ENCODE measurements around the gene DMXL2.
"Not testable (repeated sequence)": the region's sequence is repeated elsewhere in the genome, so short reads cannot be mapped to it uniquely, and the experiment has no call there.

DMXL2 gene

DNA sequence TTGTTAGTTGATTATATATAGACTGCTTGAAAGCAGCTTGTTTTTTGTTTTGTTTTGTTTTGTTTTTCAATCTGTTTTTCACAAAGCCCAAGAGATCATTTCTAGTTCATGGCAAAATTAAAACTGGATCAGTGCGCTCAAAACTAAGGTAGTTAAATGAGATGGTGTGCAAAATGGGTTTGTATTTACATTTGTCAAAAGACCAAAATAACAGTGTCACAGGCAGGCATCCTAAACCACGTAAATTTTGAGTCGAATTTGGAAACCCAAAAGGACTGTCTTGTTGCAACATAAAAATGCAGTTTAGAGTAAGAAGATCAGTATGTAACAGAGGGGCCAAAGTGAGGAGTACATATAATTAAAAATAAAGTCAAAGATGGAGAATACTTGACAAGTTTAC is 2.4 kb downstream of the DMXL2 start:
- TF ChIP-seq, protein P1, sequence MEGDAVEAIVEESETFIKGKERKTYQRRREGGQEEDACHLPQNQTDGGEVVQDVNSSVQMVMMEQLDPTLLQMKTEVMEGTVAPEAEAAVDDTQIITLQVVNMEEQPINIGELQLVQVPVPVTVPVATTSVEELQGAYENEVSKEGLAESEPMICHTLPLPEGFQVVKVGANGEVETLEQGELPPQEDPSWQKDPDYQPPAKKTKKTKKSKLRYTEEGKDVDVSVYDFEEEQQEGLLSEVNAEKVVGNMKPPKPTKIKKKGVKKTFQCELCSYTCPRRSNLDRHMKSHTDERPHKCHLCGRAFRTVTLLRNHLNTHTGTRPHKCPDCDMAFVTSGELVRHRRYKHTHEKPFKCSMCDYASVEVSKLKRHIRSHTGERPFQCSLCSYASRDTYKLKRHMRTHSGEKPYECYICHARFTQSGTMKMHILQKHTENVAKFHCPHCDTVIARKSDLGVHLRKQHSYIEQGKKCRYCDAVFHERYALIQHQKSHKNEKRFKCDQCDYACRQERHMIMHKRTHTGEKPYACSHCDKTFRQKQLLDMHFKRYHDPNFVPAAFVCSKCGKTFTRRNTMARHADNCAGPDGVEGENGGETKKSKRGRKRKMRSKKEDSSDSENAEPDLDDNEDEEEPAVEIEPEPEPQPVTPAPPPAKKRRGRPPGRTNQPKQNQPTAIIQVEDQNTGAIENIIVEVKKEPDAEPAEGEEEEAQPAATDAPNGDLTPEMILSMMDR (IDR thresholded peaks at IDR 0.05; ENCODE audit: low read depth, low read length), result no peak
- no peak overlapping the region for H3K4me3 ChIP-seq (ENCODE audit: low read depth, low read length)

DNA sequence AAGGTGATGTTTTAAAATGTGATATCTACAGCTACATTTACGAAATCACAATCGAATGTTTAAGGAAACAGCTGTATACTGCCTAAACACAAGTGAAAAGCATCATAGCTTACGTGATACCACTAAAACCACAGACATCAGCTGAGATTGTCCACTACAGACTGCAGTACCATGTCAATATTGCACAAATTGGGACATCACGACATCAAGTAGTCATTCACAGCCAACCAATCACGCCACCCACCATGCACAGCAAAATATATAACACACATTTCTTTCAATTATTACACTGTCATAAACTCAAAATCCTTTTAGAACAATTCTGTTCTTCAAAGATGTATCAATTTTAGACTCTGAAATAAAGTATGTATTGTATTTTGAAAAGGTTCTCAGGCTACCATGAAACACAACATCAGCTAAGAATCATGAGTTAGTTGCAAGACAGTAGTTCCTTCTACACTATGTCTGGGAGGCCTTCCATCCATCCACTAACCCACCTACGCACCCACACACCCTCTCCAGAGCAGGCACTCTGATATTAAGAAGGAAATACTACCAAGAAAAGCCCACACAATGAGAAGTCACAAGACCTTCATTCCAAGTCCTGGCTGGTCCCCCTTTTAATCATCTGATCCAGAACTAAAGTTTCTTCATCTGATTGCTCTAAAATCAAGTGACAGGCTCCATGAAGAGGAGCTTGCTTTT is 3.1 kb downstream of the DMXL2 start:
- TF ChIP-seq, protein P1 (IDR thresholded peaks at IDR 0.05; ENCODE audit: low read depth, low read length), result no peak
- H3K4me3 ChIP-seq (ENCODE audit: low read depth, low read length), result no peak overlapping the region

DNA sequence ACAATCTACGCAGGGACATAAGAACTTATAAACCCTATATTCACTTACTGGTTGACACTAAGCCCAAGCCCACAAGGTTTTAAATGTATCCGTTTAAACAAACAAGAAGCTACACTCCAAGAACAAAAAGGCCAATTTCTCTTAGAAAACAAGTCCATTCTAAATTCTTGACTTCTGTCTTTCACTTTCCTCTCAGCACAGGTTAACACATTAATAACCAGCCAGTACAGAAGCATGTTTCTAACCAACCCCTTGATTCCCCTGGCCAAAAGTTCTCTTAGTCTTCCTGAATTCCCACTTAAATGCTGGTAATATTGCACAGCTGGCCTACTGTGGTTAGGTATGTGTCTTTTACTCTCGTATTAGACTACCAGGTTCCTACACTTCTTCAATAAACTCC is 4.7 kb downstream of the DMXL2 start:
- no peak overlapping the region for H3K4me3 ChIP-seq (ENCODE audit: low read depth, low read length)
- TF ChIP-seq, protein P1 (IDR thresholded peaks at IDR 0.05; ENCODE audit: low read depth, low read length), result no peak

DNA sequence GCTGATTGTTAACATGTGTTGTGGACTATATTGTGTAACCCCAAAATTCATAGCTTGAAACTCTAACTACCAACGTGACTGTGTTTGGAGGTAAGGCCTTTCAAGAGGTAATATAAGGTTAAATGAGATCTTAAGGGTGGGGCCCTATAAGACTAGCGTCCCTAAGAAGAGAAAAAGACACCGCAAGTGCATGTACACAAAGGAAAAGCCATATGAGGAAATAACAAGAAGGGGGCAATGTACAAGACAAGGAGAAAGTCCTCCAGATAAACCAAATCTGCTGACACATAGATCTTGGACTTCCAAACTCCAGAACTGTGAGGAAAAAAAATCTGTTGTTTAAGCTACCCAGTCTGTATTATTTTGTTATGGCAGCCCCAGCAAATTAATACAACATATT is 8.6 kb downstream of the DMXL2 start:
- TF ChIP-seq, protein P1 (IDR thresholded peaks at IDR 0.05; ENCODE audit: low read depth, low read length), result no peak

DNA sequence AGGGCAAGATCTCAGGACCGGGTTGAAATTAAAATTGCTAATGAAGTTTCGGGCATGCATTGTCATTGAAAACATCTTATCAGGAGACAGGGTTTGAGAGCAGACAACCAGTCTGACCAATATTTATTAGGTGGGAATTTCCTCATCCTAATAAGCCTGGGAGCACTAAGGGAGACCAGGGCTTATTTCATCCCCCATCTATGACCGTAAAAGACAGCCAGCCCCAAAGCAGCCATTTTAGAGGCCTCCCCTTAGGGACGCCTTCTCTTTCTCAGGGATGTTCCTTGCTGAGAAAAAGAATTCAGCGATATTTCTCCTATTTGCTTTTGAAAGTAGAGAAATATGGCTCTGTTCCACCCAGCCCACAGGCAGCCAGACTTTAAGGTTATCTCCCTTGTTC is 9.9 kb downstream of the DMXL2 start:
- not testable (repeated sequence) for H3K4me3 ChIP-seq (ENCODE audit: low read depth, low read length)

More for the DNA sequence above, 8.6 kb downstream of the DMXL2 start:
- H3K4me3 ChIP-seq (ENCODE audit: low read depth, low read length), result no peak overlapping the region

DNA sequence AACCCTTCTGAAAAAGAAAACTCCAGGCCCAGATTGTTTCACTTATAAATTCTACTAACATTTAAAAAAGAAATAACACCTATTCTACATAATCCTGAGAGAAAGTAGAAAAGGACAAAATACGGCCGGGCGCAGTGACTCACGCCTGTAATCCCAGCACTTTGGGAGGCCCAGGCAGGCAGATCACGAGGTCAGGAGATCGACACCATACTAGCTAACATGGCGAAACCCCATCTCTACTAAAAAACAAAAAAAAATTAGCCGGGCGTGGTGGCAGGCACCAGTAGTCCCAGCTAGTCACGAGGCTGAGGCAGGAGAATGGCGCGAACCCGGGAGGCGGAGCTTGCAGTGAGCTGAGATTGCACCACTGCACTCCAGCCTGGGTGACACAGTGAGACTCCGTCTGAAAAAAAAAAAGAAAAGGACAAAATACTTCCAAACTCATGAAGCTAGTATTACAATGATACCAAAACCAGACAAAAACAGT is 19.1 kb downstream of the DMXL2 start:
- not testable (repeated sequence) for H3K4me3 ChIP-seq (ENCODE audit: low read depth, low read length)

DNA sequence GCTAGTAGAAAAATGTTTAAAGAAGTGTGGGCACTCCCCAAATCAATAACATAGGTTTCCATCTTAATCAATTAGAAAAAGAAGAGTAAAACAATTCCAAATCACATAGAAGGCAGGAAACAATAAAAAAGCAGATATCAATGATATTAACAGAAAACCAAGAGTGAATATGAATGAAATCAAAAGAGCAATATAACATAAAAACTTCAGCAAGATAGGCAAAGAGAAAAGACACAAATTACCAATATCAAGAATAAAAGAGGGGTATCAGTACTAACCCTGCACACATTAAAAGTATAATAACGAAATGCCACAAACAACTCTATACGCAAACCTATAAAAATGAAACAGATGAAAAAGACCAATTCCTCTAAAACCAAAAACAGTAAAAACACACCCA is 19.6 kb downstream of the DMXL2 start:
- TF ChIP-seq, protein P1 (IDR thresholded peaks at IDR 0.05; ENCODE audit: low read depth, low read length), result no peak
- H3K4me3 ChIP-seq (ENCODE audit: low read depth, low read length), result no peak overlapping the region

DNA sequence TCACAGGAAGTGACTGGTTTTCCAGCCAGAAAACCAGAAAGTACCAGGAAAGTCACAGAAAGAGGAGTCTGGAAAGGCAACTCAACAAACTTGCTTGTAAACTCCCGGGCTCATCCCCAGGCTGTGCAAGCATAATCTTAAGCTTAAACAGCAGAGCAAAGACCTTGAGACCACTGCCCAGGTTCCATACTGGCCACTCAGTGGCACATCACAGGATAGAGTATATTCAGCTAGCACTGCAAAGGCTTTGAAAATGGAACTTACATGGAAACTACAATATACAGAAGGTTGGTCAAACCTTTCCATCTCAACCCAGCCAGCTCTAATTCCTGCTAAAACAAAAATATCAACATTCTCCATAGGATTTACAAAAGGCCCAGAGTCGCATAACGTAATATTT is 20.1 kb downstream of the DMXL2 start:
- TF ChIP-seq, protein P1 (IDR thresholded peaks at IDR 0.05; ENCODE audit: low read depth, low read length), result no peak
- no peak overlapping the region for H3K4me3 ChIP-seq (ENCODE audit: low read depth, low read length)

Data from WI38 (cell line).